ENCODE results near the gene PGD. TPM values are rescaled to one million over a fixed set of nuclear protein-coding genes. Genes with fewer than 3 reads are reported as not detected.
"Not testable (repeated sequence)": the region's sequence is repeated elsewhere in the genome, so short reads cannot be mapped to it uniquely, and the experiment has no call there.

Gene PGD
- 10 to 100 TPM; 42.2 to 46.6 TPM for total RNA-seq
- 10 to 100 TPM; 41.4 to 52.8 (median 46.6) TPM for polyA plus RNA-seq
- total RNA-seq = 34.4 to 105 (median 64.0) reads per million in 6 experiments

DNA sequence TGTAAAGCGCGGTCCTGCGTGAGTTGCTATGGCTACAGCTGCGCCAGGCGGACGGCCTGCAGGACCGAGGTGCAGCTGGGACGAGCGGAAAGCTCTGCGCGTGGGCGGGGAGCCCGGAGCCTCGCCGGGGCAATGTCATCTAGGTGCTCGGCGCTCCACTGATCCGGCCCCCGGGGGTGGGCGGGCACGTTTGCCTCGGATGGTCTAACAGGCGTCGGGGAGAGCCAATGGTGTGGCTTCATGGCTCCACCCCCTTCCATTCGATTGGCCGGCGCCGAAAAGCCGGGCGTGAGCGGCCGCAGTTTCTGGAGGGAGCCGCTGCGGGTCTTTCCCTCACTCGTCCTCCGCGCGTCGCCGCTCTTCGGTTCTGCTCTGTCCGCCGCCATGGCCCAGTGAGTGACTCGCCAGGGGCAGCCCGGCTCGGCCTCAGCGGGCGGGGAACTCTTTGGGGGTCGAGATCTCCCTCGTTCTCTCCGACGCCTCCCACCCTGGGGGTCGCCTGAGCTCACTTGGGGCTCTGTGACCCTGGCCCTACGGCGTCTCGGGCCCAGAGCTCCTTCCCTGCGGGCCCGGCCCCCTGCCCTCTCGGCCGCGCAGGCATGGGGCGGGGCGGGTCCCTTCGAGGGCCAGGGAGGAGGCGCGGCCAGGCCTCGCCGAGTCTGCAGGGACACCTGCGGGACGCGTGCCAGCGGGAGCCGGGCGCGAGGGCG, at the start of gene PGD:
PGD (plus strand) TSS at position 331 of the 710 bp plus-strand sequence; CDS start at position 385, 54 bp downstream.
- POLR2A ChIA-PET = interaction anchor here (0.6 to 2.0 kb wide), 8 partner anchors 11 to 189 kb away, joined by 3 to 11 read pairs (median 4); partner anchors contain the start of genes CENPS, DFFA, KIF1B and PEX14
- H3K4me1 Mint-ChIP-seq = peaks cover 10 to 26% (median 19%) of the 10 kb centered on the region in 4 donors
- peak; percentile 91 to 98 (median 94) for DNase-seq
- peak within 1 kb of the TSS; percentile 72 to 94 (median 87) for H3K27ac Mint-ChIP-seq
- H3K36me3 Mint-ChIP-seq = peaks cover 0 to 24% (median 4%) of the 10 kb centered on the region in 3 donors
- H3K4me3 Mint-ChIP-seq = peak within 1 kb of the TSS; percentile 94 to 98 (median 95)
- no peaks in the 10 kb centered on the region for H3K9me3 Mint-ChIP-seq
- no peaks in the 10 kb centered on the region for H3K27me3 Mint-ChIP-seq
- peak; percentile 93 to 98 for ATAC-seq

DNA sequence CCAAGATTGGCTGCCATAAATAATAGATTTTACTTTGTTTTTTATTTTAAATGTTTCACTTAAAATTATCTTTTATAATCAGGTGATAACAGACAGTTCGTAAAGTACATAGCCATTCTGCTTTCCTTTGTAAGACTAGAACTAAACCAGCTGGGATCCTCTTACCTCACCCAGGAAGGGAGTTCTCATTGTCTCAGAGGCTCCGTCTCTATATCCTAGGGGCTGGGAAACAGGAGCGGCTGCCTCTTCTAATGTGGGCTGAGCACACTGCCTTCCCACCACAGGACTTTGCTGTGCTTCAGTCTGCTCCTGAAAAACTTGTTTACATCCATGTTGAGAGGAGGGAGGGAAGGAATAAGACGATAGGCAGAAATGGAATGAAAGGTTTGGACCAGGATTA, 45.6 kb upstream of the PGD start:
- ATAC-seq (no peak), DNase-seq (no peak)
- H3K4me3 Mint-ChIP-seq = no peak overlapping the region
- no peaks in the 10 kb centered on the region for H3K4me1 Mint-ChIP-seq
- H3K9me3 Mint-ChIP-seq = no peaks in the 10 kb centered on the region
- peaks cover 0 to 22% (median 7%) of the 10 kb centered on the region in 3 donors for H3K36me3 Mint-ChIP-seq
- H3K27me3 Mint-ChIP-seq = no peaks in the 10 kb centered on the region
- no peak overlapping the region for H3K27ac Mint-ChIP-seq
- POLR2A ChIA-PET = no interaction called here

DNA sequence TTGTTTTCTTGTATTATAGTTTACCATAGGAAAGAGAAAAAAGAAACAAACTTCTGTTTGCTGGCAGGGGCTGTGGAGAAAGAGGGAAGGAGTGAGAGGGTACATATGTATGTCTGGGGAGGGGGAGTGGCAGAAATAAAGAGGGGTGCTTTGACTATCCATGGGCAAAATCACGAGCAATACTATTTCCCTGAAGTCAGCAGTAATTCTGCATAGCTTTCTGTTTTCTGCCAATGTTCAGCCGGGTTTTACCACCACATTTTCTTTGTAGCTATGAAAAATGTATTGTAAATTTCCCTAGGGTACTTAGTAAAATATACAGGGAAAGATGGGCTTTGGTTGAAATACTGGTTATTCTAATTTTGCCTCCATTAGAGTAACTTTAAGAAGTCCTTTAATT, 45.2 kb upstream of the PGD start:
- ATAC-seq (no peak), DNase-seq (no peak)
- H3K4me3 Mint-ChIP-seq = no peak overlapping the region
- no peak overlapping the region for H3K27ac Mint-ChIP-seq
- H3K27me3 Mint-ChIP-seq = no peaks in the 10 kb centered on the region
- POLR2A ChIA-PET = no interaction called here
- no peaks in the 10 kb centered on the region for H3K9me3 Mint-ChIP-seq
- no peaks in the 10 kb centered on the region for H3K4me1 Mint-ChIP-seq
- peaks cover 0 to 18% (median 3%) of the 10 kb centered on the region in 3 donors for H3K36me3 Mint-ChIP-seq

DNA sequence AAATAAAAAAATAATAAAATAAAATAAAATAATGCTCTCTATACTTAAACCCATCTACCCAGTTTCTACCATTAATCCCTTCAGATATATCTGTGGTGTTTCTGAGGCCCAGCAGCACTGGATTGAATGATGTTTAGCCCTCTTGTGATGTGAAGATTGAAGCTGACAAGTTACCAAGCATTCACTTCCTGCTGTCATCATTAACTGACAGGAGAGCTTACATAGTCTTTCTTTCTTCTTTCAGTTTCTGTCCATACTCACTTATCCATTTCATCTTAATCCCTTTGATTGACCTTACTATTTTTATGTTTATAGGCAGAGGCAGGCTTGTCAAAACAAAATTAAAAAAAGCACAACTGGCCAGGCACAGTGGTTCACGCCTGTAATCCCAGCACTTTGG, 38.8 kb upstream of the PGD start:
- Mint-ChIP-seq H3K27ac (no peak overlapping the region), H3K4me3 (no peak overlapping the region), H3K27me3 (no peaks in the 10 kb centered on the region), H3K9me3 (no peaks in the 10 kb centered on the region), H3K36me3 (peaks cover 0 to 14% (median 4%) of the 10 kb centered on the region in 3 donors), H3K4me1 (no peaks in the 10 kb centered on the region)
- DNase-seq (no peak), ATAC-seq (no peak)
- POLR2A ChIA-PET = no interaction called here

DNA sequence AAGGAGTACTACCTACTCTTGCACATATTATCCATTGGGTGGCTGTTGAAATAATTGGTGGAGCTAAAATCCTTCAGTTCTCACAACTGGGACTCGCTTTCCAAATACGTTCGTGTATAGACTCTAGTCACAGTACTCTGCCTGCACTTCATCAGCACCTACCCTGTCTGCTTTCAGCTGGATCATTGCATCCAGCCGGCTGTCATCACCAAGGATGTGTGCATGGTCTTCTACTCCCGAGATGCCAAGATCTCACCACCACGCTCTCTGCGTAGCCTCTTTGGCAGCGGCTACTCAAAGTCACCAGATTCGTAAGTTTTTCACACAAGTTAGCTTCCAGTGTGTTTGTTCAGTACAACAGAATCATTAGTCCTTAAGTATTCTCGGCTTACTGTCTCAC, 37.3 kb upstream of the PGD start:
- Mint-ChIP-seq H3K27me3 (no peaks in the 10 kb centered on the region), H3K27ac (no peak overlapping the region), H3K9me3 (no peaks in the 10 kb centered on the region), H3K36me3 (peaks cover 0 to 20% (median 11%) of the 10 kb centered on the region in 3 donors), H3K4me3 (no peak overlapping the region), H3K4me1 (no peaks in the 10 kb centered on the region)
- POLR2A ChIA-PET = no interaction called here
- ATAC-seq (no peak), DNase-seq (no peak)

DNA sequence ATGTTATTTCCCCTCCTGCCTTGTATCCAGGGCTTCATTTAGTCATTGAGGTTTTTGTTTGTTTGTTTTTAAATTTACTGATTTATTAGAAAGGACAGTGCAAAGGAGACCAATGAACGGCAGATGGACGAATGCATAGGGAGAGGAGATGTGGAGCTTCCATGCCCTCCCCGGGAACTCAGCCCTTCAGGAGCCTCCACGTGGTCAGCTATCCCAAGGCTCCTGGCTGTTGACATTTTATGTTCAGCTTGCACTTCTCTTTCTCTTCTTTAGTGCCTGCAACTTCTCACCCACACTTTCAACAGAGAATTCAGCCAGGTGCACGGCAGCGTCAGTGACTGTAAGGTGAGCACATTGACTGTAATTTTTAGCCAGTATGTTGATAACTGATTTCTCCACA, 30.7 kb upstream of the PGD start:
- no peaks in the 10 kb centered on the region for H3K4me1 Mint-ChIP-seq
- H3K9me3 Mint-ChIP-seq = no peaks in the 10 kb centered on the region
- H3K27ac Mint-ChIP-seq = no peak overlapping the region
- DNase-seq (no peak), ATAC-seq (no peak)
- POLR2A ChIA-PET = no interaction called here
- H3K4me3 Mint-ChIP-seq = no peak overlapping the region
- peaks cover 0 to 17% (median 9%) of the 10 kb centered on the region in 3 donors for H3K36me3 Mint-ChIP-seq
- H3K27me3 Mint-ChIP-seq = no peaks in the 10 kb centered on the region

DNA sequence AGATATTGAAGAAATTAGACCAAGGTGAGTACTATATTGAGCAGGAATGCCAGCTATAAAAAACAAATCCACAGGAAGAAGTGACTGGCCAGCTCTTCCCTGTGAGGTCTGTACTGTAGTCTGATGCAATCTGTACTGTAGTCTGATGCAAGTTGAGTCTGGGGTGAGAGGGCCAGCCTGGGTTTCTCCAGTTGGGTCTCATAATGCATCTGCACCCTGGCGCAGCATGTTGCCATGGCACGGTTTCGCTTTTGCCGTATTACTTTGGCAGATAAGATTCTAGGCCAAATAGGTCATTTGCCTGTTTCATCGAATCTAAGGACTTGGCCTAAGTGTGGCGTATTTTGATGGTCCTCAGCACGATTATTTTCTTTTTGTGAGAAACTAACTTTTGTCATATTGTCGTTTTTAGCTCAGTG, 24.4 kb upstream of the PGD start:
- DNase-seq (no peak), ATAC-seq (no peak)
- no peak overlapping the region for H3K4me3 Mint-ChIP-seq
- no peaks in the 10 kb centered on the region for H3K9me3 Mint-ChIP-seq
- no peaks in the 10 kb centered on the region for H3K4me1 Mint-ChIP-seq
- peaks cover 0 to 27% (median 14%) of the 10 kb centered on the region in 3 donors for H3K36me3 Mint-ChIP-seq
- no peaks in the 10 kb centered on the region for H3K27me3 Mint-ChIP-seq
- POLR2A ChIA-PET = no interaction called here
- H3K27ac Mint-ChIP-seq = peak overlapping the region in 1 of 10 donors; percentile 24

DNA sequence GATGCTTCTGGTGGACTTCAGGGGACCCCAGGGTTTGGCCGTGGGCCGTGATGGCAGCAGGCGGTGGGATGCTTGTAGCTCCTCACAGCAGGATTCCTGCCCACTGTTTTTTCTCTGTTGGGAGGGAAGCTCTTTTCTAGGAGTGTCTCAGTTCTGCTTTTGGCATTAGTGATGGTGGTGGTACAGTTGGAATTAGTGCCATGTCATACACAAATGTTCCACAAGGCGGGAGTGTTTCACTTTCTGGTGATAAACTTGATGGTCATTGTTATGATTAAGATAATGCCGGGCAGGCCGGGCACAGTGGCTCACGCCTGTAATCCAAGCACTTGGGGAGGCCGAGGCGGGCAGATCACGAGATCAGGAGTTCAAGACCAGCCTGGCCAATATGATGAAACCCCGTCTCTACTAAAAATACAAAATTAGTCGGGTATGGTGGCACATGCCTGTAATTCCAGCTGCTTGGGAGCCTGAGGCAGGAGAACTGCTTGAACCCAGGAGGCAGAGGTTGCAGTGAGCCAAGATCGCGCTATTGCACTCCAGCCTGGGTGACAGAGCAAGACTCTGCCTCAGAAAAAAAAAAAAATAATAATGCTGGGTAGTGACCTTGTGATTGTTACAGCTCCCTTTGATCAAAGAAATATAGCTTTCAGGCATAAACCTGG, 21.4 kb upstream of the PGD start:
- DNase-seq (peak in 3 of 10 donors; percentile 3 to 28 (median 10)), ATAC-seq (peak in 1 of 2 donors; percentile 33)
- H3K36me3 Mint-ChIP-seq = peaks cover 0 to 23% (median 13%) of the 10 kb centered on the region in 3 donors
- not testable (repeated sequence) for H3K4me1 Mint-ChIP-seq, H3K9me3 Mint-ChIP-seq, H3K27me3 Mint-ChIP-seq, H3K4me3 Mint-ChIP-seq
- peak overlapping the region in 2 of 10 donors; percentile 17 to 32 for H3K27ac Mint-ChIP-seq
- POLR2A ChIA-PET = interaction anchor here (1.0 kb wide), 1 partner anchor 10 kb away, joined by 3 read pairs; no protein-coding TSS in a partner anchor

DNA sequence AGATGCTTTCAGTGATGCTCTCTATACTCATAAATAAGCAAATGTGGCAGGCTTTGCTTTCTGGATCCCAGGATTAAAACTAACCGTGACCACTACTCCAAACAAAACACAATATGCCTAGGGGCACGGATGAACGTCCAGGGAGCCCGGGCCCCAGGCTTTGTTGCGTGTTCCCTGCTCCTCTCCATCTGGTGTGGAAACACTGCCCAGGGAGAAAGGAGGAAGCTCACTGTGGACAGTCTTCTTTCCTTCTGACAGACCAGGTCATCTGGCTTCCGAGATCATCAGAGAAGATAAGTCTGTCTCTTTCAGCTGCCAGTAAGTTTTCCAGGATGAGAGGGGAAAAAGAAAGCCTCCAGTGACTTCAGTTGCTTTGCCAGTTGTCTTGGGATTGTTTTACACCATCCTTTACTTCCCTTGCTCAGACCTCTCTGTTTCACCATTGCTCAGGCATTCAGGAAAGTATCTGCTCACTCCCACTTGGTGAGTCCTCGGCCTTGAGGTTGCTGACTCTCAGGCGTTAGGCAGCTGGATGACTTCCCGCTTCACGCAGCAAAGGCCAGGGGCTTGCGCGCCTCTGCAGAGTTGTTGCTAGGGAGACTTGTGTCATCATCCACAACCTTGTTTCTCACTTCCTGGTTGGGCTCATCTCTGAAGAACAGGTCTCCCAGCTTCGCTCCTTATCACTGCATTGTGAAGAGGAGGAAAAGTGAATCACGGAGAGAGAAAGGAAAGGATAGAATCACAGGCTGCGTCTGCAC, 20.6 kb upstream of the PGD start:
- ATAC-seq = no peak
- Mint-ChIP-seq H3K4me1 (peaks cover 0 to under 1% (median 0%) of the 10 kb centered on the region in 4 donors), H3K9me3 (no peaks in the 10 kb centered on the region), H3K4me3 (no peak overlapping the region), H3K27me3 (no peaks in the 10 kb centered on the region), H3K27ac (peak overlapping the region in 1 of 10 donors; percentile 50), H3K36me3 (peaks cover 0 to 23% (median 13%) of the 10 kb centered on the region in 3 donors)
- no peak for DNase-seq
- POLR2A ChIA-PET = no interaction called here

DNA sequence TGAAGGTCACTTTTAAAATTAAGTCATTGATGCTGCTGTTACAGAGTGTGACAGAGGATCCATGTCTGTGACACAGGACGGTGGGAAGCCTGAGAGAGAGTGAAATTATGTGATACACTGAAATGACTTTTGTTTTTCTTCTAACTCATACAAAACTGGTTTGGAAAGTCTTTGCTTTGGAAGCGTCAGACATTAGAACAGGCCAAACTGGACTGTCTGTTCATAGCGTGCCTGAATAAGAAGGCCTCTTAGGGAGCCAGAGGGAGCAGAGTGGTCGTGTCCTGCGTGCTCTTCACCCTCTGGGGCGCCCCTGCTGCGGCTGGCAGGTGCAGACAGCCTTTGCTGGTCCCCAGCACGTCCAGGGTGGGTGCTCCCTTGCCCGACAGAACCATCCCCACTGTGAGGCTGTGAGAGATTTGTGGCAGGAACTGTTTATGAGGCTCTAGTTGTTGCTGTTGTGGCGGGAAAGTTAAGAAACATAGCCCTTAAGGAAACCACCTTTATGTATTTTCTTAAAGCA, 19.7 kb upstream of the PGD start:
- Mint-ChIP-seq H3K36me3 (peaks cover 0 to 26% (median 13%) of the 10 kb centered on the region in 3 donors), H3K9me3 (no peaks in the 10 kb centered on the region), H3K27ac (peak overlapping the region in 1 of 10 donors; percentile 50), H3K4me1 (peaks cover 0 to 3% (median 0%) of the 10 kb centered on the region in 4 donors), H3K27me3 (no peaks in the 10 kb centered on the region), H3K4me3 (no peak overlapping the region)
- DNase-seq (no peak), ATAC-seq (no peak)
- POLR2A ChIA-PET = no interaction called here

DNA sequence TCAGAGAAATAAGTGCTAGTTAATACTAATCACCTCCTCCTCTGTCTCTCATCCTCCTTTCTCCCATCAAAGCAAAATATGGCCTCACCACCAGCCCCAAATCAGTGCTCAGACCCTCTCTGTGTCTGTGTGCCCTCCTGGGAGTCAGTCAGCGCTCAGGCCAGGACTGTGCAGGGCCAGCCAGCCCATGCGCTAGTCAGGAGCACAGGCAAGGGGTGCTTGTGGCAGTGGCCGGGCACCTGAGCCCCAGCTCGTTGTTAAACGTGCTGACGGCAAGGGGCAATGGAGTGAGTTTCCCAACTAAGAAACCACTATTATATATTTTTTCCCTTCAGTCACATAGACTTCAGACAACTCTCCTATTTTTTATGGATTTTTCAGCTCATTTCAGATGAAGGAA, 19.2 kb upstream of the PGD start:
- H3K27me3 Mint-ChIP-seq = no peaks in the 10 kb centered on the region
- peaks cover 0 to 3% (median 0%) of the 10 kb centered on the region in 4 donors for H3K4me1 Mint-ChIP-seq
- H3K9me3 Mint-ChIP-seq = no peaks in the 10 kb centered on the region
- POLR2A ChIA-PET = no interaction called here
- no peak overlapping the region for H3K4me3 Mint-ChIP-seq
- H3K36me3 Mint-ChIP-seq = peaks cover 0 to 21% (median 13%) of the 10 kb centered on the region in 3 donors
- ATAC-seq (no peak), DNase-seq (no peak)
- H3K27ac Mint-ChIP-seq = no peak overlapping the region

DNA sequence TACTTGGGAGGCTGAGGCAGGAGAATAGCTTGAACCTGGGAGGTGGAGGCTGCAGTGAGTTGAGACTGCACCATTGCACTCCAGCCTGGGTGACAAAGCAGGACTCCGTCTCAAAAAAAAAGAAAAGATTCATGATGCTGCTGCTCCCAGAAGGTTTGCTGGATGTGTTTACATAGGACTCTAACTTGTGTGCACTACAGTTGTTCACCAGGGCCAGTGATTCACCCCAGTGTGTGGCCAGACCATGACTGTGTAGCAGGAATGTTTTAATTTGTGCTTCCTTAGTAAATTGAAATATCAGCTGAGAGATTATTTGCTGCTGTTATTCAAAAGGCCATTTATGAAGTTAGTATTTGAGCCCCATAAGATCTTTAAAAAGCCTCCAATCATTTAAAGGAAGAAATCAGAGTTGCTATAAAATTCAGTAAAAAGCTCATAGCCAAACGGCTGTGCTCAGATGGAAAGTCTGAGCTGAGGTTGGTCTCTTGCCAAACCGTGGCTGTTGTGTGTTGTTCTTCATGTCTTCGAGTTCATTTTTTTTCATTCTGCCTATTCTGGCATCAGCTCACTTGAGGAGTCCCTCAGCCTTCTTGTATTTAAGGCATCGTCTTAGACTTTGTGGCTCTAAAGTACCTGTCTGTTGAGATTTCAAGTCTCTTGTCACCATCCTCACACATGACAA, 18.1 kb upstream of the PGD start:
- H3K27ac Mint-ChIP-seq = peak overlapping the region in 1 of 10 donors; percentile 2
- peaks cover 0 to 3% (median 0%) of the 10 kb centered on the region in 4 donors for H3K4me1 Mint-ChIP-seq
- ATAC-seq (no peak), DNase-seq (no peak)
- no peaks in the 10 kb centered on the region for H3K27me3 Mint-ChIP-seq
- H3K4me3 Mint-ChIP-seq = no peak overlapping the region
- no peaks in the 10 kb centered on the region for H3K9me3 Mint-ChIP-seq
- peaks cover 0 to 13% (median 8%) of the 10 kb centered on the region in 3 donors for H3K36me3 Mint-ChIP-seq
- POLR2A ChIA-PET = no interaction called here
